ENCODE measurements around the gene STEAP1B.
"Not testable (repeated sequence)": the region's sequence is repeated elsewhere in the genome, so short reads cannot be mapped to it uniquely, and the experiment has no call there.

The STEAP1B gene

GRCh38 chr7:22435105-22435504 is 64.9 kb downstream of the STEAP1B start:
- H3K4me3 Mint-ChIP-seq = no peak overlapping the region
- H3K9me3 Mint-ChIP-seq (ENCODE audit: low read depth) = no peaks in the 10 kb centered on the region
- H3K27me3 Mint-ChIP-seq = peaks cover 2% of the 10 kb centered on the region
- no peaks in the 10 kb centered on the region for H3K36me3 Mint-ChIP-seq
- H3K27ac Mint-ChIP-seq = no peak overlapping the region
- H3K4me1 Mint-ChIP-seq (ENCODE audit: low read depth) = no peaks in the 10 kb centered on the region

GRCh38 chr7:22433710-22434460 is 66.1 kb downstream of the STEAP1B start:
- Mint-ChIP-seq H3K36me3 (no peaks in the 10 kb centered on the region), H3K27ac (no peak overlapping the region), H3K4me3 (no peak overlapping the region), H3K9me3 (ENCODE audit: low read depth) (no peaks in the 10 kb centered on the region), H3K4me1 (ENCODE audit: low read depth) (no peaks in the 10 kb centered on the region), H3K27me3 (peaks cover 2% of the 10 kb centered on the region)

- not testable (repeated sequence) for H3K9me3 Mint-ChIP-seq (ENCODE audit: low read depth); H3K27me3 Mint-ChIP-seq; H3K4me3 Mint-ChIP-seq; H3K36me3 Mint-ChIP-seq; H3K27ac Mint-ChIP-seq; H3K4me1 Mint-ChIP-seq (ENCODE audit: low read depth)
Observed at GRCh38 chr7:22433165-22433700, 66.8 kb downstream of the STEAP1B start.

- Mint-ChIP-seq H3K36me3 (no peaks in the 10 kb centered on the region), H3K27me3 (peaks cover 2% of the 10 kb centered on the region), H3K4me1 (ENCODE audit: low read depth) (no peaks in the 10 kb centered on the region), H3K4me3 (no peak overlapping the region), H3K27ac (no peak overlapping the region), H3K9me3 (ENCODE audit: low read depth) (no peaks in the 10 kb centered on the region)
Observed at GRCh38 chr7:22432203-22432718, 67.7 kb downstream of the STEAP1B start.

DNA sequence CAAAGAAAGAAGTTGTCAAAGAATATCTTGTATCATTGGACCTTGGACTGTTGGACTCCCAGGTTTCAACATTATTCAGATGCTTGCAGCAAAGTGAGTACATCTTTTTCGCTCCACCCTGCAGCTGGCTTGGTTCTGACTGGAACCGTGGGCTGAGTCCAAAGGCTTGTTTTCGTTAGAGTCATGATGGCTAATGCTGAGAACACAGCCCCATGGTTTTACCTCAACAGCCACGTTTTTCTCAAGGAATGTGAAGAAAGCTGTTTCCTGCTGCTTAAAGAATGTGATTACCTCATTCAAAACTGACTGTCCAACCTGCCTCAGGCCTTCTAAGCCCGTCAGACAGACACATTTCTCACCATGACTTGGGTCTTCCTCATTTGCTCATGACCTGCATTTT is 69.5 kb downstream of the STEAP1B start:
- H3K36me3 Mint-ChIP-seq = no peaks in the 10 kb centered on the region
- H3K4me1 Mint-ChIP-seq (ENCODE audit: low read depth) = no peaks in the 10 kb centered on the region
- no peaks in the 10 kb centered on the region for H3K9me3 Mint-ChIP-seq (ENCODE audit: low read depth)
- no peak overlapping the region for H3K4me3 Mint-ChIP-seq
- H3K27ac Mint-ChIP-seq = no peak overlapping the region
- no peaks in the 10 kb centered on the region for H3K27me3 Mint-ChIP-seq

DNA sequence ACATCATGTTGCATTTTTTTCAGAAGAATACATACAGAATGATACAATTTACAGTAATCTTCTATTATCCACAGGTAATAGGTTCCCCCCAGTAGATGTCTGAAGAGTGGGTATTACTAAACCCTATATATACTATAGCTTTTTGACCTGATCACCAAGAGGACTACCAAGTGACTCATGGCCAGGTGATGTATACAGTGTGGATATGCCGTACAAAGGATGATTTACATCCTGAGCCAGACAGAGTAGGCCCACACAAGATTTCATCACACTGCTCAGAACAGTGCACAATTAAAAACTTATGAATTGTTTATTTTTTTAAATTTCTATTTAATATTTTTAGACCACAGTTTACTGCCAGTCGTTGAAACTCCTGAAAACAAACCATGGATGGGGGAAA is 70.6 kb downstream of the STEAP1B start:
- Mint-ChIP-seq H3K4me3 (no peak overlapping the region), H3K9me3 (ENCODE audit: low read depth) (no peaks in the 10 kb centered on the region), H3K36me3 (no peaks in the 10 kb centered on the region), H3K4me1 (ENCODE audit: low read depth) (no peaks in the 10 kb centered on the region), H3K27ac (no peak overlapping the region), H3K27me3 (no peaks in the 10 kb centered on the region)

DNA sequence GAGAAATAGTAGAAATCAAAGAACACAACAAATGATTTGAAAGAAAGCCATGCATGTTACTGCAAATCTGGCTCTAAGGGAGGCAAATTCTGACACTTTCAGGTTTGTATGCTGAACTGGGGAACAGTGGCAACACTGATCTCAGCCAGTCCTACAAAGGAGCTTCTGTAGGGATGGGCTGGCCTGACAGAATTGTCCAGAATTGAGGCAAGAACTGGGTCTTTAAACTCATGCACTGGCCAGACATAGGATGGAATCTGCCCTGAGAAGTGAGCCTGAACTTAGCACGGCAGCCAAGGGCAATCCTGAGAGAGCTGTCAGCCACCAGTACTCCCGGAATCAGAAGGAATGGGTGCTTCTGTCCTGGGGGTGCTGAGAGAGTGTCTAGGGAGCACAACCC is 72.1 kb downstream of the STEAP1B start:
- Mint-ChIP-seq H3K36me3 (no peaks in the 10 kb centered on the region), H3K4me3 (no peak overlapping the region), H3K27ac (no peak overlapping the region)

DNA sequence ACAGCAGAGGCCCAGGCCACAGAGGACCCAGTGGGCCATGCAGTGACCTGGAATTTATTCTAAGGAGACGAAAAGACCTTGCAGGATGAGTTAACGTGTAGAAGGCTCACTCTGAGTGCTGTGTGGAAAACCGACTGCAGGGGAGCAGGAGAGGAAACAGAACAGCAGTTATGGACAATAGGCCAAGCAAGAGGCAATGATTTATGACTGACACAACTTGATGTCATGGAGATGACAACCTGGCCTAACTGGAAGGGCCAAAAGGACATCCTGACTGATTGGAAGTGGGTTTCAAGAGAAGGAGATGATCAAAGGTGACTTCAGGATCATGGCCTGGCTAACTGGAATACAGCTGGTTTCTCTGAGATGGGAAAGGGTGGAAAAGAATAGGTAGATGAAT is 72.9 kb downstream of the STEAP1B start:
- H3K27ac Mint-ChIP-seq = no peak overlapping the region
- no peaks in the 10 kb centered on the region for H3K27me3 Mint-ChIP-seq
- H3K36me3 Mint-ChIP-seq = no peaks in the 10 kb centered on the region
- no peaks in the 10 kb centered on the region for H3K4me1 Mint-ChIP-seq (ENCODE audit: low read depth)
- H3K4me3 Mint-ChIP-seq = no peak overlapping the region
- no peaks in the 10 kb centered on the region for H3K9me3 Mint-ChIP-seq (ENCODE audit: low read depth)

More for the DNA sequence above, 72.1 kb downstream of the STEAP1B start:
- H3K9me3 Mint-ChIP-seq (ENCODE audit: low read depth) = no peaks in the 10 kb centered on the region
- H3K27me3 Mint-ChIP-seq = no peaks in the 10 kb centered on the region
- no peaks in the 10 kb centered on the region for H3K4me1 Mint-ChIP-seq (ENCODE audit: low read depth)

DNA sequence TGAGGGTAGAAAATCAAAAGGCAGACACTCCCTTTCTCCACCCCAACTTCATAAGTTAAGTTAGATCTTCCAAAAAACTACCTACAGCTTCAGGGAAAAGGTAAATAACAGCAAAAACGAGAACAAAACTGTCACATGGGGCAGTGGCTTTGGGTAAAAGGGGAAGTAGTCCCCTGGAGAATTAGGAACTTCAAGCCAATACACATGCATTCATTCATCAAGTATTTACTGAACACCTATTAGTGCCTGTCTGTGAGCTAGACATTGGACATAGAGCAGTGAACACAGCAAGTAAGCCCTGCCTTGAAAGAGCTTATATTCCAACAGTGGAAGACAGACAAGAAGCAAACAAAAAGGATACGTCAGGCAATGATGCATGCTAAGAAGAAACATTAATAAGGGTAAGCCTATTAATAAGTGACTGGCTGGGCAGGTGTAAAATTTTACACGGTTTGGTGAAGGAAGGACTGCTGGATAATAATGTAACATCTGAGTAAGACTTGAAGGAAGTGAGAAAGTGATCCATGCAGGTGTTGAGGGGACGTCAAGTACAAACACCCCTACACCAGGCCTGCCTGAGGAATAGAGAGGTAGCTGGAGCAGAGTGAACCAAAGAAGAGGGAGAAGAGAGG is 73.4 kb downstream of the STEAP1B start:
- no peak overlapping the region for H3K27ac Mint-ChIP-seq
- H3K4me3 Mint-ChIP-seq = no peak overlapping the region
- H3K4me1 Mint-ChIP-seq (ENCODE audit: low read depth) = no peaks in the 10 kb centered on the region
- no peaks in the 10 kb centered on the region for H3K36me3 Mint-ChIP-seq
- no peaks in the 10 kb centered on the region for H3K27me3 Mint-ChIP-seq
- no peaks in the 10 kb centered on the region for H3K9me3 Mint-ChIP-seq (ENCODE audit: low read depth)

GRCh38 chr7:22425361-22425760 is 74.6 kb downstream of the STEAP1B start:
- Mint-ChIP-seq H3K27me3 (no peaks in the 10 kb centered on the region), H3K4me1 (ENCODE audit: low read depth) (no peaks in the 10 kb centered on the region), H3K9me3 (ENCODE audit: low read depth) (no peaks in the 10 kb centered on the region), H3K4me3 (no peak overlapping the region), H3K36me3 (no peaks in the 10 kb centered on the region), H3K27ac (no peak overlapping the region)

GRCh38 chr7:22422831-22423615 is 77.0 kb downstream of the STEAP1B start:
- H3K27me3 Mint-ChIP-seq = no peaks in the 10 kb centered on the region
- no peaks in the 10 kb centered on the region for H3K36me3 Mint-ChIP-seq
- H3K9me3 Mint-ChIP-seq (ENCODE audit: low read depth) = no peaks in the 10 kb centered on the region
- no peak overlapping the region for H3K27ac Mint-ChIP-seq
- no peaks in the 10 kb centered on the region for H3K4me1 Mint-ChIP-seq (ENCODE audit: low read depth)
- H3K4me3 Mint-ChIP-seq = no peak overlapping the region

DNA sequence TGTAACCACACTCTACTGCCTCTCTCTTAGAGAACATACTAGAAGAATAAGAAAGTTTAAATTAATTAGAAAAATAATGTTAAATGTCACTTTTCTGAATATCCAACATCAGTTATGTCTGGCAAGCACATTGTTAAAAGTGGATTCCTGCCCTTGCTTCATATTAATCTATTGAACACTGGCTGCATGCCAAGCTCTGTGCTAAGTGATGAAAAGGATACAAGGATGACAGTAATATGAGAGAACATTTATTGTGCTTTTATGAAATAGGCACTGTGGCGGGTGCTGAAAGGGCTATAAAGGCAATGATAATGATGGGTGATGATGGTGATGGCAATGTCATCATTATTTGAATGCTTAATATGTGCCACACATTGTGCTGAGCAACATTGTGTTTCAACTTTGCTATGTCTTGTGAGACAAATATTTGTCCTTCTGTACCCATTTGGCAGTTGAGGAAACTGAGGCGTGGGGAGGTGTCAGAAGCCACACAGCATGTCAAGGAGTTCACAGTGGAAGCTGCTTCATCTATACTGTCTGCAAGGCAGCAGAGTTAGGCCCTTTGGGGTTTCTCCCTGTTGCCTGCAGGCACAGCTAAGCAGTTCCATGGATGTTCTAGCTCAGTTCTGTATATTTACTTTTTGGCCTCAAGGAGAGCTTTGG is 78.9 kb downstream of the STEAP1B start:
- H3K27me3 Mint-ChIP-seq = no peaks in the 10 kb centered on the region
- H3K9me3 Mint-ChIP-seq (ENCODE audit: low read depth) = no peaks in the 10 kb centered on the region
- H3K4me3 Mint-ChIP-seq = no peak overlapping the region
- H3K36me3 Mint-ChIP-seq = no peaks in the 10 kb centered on the region
- H3K4me1 Mint-ChIP-seq (ENCODE audit: low read depth) = no peaks in the 10 kb centered on the region
- no peak overlapping the region for H3K27ac Mint-ChIP-seq

DNA sequence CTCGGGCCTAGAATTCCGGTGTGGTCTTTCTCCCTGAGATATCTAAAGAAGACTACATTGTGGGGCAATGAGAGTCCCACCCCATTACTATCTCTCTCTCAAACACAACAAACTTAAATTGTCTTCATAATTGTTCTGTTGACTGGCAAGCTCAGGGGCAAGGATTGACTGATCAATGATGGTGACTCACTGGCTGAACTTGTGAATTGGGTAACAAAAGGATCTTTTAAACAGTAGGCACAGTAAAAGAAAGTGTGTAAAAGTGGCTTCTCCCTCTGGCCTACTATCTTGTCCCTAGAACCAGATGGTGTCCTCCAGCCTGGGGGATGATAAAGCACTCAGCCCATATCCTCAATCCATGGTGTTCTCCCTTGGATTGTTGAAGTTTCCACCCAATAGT is 80.0 kb downstream of the STEAP1B start:
- no peaks in the 10 kb centered on the region for H3K9me3 Mint-ChIP-seq (ENCODE audit: low read depth)

GRCh38 chr7:22419488-22419887 is 80.5 kb downstream of the STEAP1B start:
- Mint-ChIP-seq H3K27me3 (no peaks in the 10 kb centered on the region), H3K36me3 (no peaks in the 10 kb centered on the region), H3K4me3 (no peak overlapping the region), H3K9me3 (ENCODE audit: low read depth) (no peaks in the 10 kb centered on the region), H3K4me1 (ENCODE audit: low read depth) (no peaks in the 10 kb centered on the region), H3K27ac (no peak overlapping the region)

More for the DNA sequence above, 80.0 kb downstream of the STEAP1B start:
- Mint-ChIP-seq H3K36me3 (no peaks in the 10 kb centered on the region), H3K27me3 (no peaks in the 10 kb centered on the region), H3K4me1 (ENCODE audit: low read depth) (no peaks in the 10 kb centered on the region), H3K27ac (no peak overlapping the region), H3K4me3 (no peak overlapping the region)

Data from activated naive CD8-positive, alpha-beta T cell (primary cell).